ENCODE data around the gene SYT17. TPM values are rescaled to one million over a fixed set of nuclear protein-coding genes. Genes with fewer than 3 reads are reported as not detected.

The SYT17 gene, protein sequence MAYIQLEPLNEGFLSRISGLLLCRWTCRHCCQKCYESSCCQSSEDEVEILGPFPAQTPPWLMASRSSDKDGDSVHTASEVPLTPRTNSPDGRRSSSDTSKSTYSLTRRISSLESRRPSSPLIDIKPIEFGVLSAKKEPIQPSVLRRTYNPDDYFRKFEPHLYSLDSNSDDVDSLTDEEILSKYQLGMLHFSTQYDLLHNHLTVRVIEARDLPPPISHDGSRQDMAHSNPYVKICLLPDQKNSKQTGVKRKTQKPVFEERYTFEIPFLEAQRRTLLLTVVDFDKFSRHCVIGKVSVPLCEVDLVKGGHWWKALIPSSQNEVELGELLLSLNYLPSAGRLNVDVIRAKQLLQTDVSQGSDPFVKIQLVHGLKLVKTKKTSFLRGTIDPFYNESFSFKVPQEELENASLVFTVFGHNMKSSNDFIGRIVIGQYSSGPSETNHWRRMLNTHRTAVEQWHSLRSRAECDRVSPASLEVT
- total RNA-seq, result 0.38 and 0.72 TPM in 2 replicates

DNA sequence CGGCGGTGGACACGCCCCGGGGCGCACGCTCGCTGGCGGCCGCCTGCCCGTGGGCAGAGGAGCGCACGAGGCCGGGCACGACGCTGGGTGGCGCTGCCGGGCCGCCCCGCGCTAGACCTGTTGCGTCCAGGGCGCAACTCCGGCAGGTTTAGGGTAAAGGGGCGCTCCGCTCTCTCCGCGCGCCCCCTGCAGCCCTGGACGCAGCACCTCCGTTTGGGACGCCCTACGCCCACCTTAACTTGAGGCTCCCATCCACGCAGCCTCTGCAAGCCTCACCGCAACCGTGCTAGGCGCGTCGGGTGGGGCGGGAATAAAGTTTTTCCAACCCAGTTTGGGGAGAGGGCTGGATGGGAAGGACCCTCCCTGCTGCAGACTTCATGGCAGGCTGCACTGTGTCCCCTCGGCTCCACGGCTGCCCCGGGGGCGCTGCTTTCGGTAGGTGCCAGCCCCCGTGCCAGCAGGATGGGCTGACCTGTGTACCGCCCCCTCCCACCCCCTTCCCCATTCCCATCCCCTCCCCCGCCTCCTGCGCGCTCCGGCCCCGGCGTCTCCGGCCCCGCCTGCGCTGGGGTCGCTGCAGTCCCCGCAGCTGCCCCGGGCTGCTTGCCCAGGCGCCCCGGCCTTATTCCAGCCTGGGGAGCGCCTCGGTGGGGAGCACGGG, at the start of gene SYT17:
Gene SYT17, plus strand, starts transcription at position 531 of the 661 bp plus-strand sequence. CDS start 407 bp downstream, outside the sequence.

DNA sequence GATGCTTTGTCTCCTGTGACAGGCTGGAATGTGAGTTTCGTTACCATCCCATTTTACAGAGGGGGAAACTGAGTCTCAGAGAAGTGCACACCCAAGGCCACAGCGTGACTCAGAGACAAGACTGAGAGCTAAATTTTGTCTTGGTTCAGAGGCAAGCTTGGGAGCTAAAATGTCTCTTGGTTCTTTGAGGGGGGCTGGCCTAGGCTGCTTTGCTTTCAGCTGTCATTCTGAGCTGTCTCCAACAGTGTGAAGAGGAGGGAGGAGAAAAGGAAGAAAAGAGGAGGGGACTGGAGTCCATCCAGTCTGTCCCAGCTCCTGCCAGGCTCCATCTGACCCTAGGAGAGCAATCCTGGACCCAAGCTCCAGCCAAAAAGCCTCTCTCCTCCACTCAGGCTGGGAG, 117.4 kb downstream of the SYT17 start, which contains the start of gene CLEC19A:
Gene CLEC19A, plus strand, starts transcription at position 301 of the 400 bp plus-strand sequence. CDS start 121 bp downstream, outside the sequence.

Other genes with a start within 250 kb of the SYT17 start
- gene SMG1, start 241.8 kb upstream of the SYT17 start, total RNA-seq, result 50.1 and 69.7 TPM in 2 replicates
- gene TMC7, start 184.3 kb upstream of the SYT17 start, total RNA-seq, result 3.7 and 4.0 TPM in 2 replicates
- 21.4 and 26.6 TPM in 2 replicates for gene COQ7, start 100.6 kb upstream of the SYT17 start, total RNA-seq
- 27.0 and 34.9 TPM in 2 replicates for gene ITPRIPL2, start 54.3 kb upstream of the SYT17 start, total RNA-seq
- gene CLEC19A, start 117.5 kb downstream of the SYT17 start, total RNA-seq, result not detected in 2 replicates
- gene TMC5, start 249.6 kb downstream of the SYT17 start, total RNA-seq, result not detected in 2 replicates